Measurements from ENCODE around the gene SFXN5.
"Not testable (repeated sequence)": the region's sequence is repeated elsewhere in the genome, so short reads cannot be mapped to it uniquely, and the experiment has no call there.

Gene SFXN5

GRCh38 chr2:73071360-73072128, at the start of gene SFXN5:
SFXN5 (minus strand) TSS chr2:73071712; CDS start chr2:73071705, 7 bp downstream.
- POLR2A ChIA-PET: interaction anchor here (0.7 to 1.0 kb wide), 2 partner anchors 9 to 16 kb away, joined by 3 to 4 read pairs; no protein-coding TSS in a partner anchor
- TF ChIP-seq CTCF (IDR thresholded peaks at IDR 0.05; ENCODE audit: insufficient read depth, low read length, missing control alignments): peak; percentile 16
- CTCF ChIA-PET: interaction anchor here (0.8 to 9.2 kb wide), 6 partner anchors 9 to 179 kb away, joined by 3 to 98 read pairs (median 4); no protein-coding TSS in a partner anchor
- peak within 1 kb of the TSS; percentile 84 for H3K4me3 ChIP-seq (ENCODE audit: low read depth, low read length)
- DNase-seq (ENCODE audit: low read depth, low spot score): peak; percentile 69

DNA sequence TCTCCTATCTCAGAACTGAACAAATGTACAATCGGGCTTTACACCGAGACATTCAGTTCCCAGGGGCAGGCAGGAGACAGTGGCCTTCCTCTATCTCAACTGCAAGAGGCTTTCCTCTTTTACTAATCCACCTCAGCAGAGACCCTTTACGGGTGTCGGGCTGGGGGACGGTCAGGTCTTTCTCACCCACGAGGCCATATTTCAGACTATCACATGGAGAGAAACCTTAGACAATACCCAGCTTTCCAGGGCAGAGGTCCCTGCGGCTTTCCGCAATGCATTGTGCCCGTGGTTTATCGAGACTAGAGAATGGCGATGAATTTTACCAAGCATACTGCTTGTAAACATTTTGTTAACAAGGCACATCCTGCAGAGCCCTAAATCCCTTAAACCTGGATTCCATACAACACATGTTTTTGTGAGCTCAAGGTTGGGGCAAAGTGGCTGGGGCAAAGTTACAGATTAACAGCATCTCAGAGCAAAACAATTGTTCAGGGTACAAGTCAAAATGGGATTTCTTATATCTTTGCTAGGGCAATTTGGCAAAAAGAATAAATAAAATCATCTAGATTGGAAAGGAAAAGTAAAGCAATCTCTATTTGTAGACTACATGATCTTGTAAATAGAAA, 48.2 kb upstream of the SFXN5 start:
- H3K4me3 ChIP-seq (ENCODE audit: low read depth, low read length); DNase-seq (ENCODE audit: low read depth, low spot score); CTCF ChIA-PET; POLR2A ChIA-PET: not testable (repeated sequence)

DNA sequence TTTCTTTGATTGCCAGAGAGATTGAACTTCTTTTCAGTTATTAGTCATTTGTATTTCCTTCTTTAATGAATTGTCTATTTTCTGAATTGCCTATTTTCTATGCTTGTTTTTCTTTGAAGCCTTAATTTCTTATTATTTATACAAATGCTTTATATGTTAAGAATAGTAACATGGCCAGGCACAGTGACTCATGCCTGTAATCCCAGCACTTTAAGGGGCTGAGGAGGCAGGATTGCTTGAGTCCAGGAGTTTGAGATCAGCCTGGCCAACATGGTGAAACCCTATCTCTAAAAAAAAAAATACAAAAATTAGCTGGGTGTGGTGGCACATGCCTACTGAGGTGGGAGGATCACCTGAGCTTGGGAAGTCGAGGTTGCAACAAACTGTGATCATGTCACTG, 45.9 kb upstream of the SFXN5 start:
- TF ChIP-seq CTCF (IDR thresholded peaks at IDR 0.05; ENCODE audit: insufficient read depth, low read length, missing control alignments): no peak
- POLR2A ChIA-PET: no interaction called here
- CTCF ChIA-PET: interaction anchor here (1.0 to 2.1 kb wide), 7 partner anchors 10 to 230 kb away, joined by 3 to 9 read pairs (median 6); partner anchors contain the start of gene SPR
- H3K4me3 ChIP-seq (ENCODE audit: low read depth, low read length): no peak overlapping the region
- DNase-seq (ENCODE audit: low read depth, low spot score): no peak

- CTCF ChIA-PET: interaction anchor here (0.6 to 2.1 kb wide), 8 partner anchors 9 to 229 kb away, joined by 3 to 9 read pairs (median 4); partner anchors contain the start of gene SPR
- no peak for DNase-seq (ENCODE audit: low read depth, low spot score)
- no peak for TF ChIP-seq CTCF (IDR thresholded peaks at IDR 0.05; ENCODE audit: insufficient read depth, low read length, missing control alignments)
- POLR2A ChIA-PET: no interaction called here
- no peak overlapping the region for H3K4me3 ChIP-seq (ENCODE audit: low read depth, low read length)
Observed at GRCh38 chr2:73116182-73116960, 44.9 kb upstream of the SFXN5 start.

DNA sequence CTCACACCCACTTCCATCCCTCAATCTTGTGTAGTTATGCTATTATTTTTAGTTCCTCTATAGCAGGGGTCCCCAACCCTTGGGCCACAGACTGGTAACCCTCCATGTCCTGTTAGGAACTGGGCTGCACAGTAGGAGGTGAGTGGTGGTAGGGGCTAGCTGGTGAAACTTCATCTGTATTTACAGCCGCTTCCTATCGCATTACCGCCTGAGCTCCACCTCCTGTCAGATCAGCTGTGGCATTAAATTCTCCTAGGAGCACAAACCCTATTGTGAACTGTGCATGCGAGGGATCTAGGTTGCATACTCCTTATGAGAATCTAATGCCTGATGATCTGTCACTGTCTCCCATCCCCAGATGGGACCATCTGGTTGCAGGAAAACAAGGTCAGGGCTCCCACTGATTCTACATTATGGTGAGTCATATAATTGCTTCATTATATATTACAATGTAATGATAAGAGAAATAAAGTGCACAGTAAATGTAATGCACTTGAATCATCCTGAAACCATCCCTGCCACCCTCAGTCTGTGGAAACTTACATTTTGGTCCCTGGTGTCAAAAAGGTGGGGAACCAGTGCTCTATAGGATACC, 42.9 kb upstream of the SFXN5 start:
- ChIA-PET POLR2A (interaction anchor here (1.9 to 2.3 kb wide), 2 partner anchors 17 to 25 kb away, joined by 5 to 12 read pairs; no protein-coding TSS in a partner anchor), CTCF (interaction anchor here (1.0 to 2.6 kb wide), 4 partner anchors 29 to 222 kb away, joined by 5 to 17 read pairs (median 6); no protein-coding TSS in a partner anchor)
- no peak for TF ChIP-seq CTCF (IDR thresholded peaks at IDR 0.05; ENCODE audit: insufficient read depth, low read length, missing control alignments)
- no peak overlapping the region for H3K4me3 ChIP-seq (ENCODE audit: low read depth, low read length)
- no peak for DNase-seq (ENCODE audit: low read depth, low spot score)

Measured in AG04449 (cell line).